HepG2 (cell line): ENCODE results near the gene CPPED1. TPM values are rescaled to one million over a fixed set of nuclear protein-coding genes. Genes with fewer than 3 reads are reported as not detected.

Experiments used
- ATAC-seq: fragments of 200-7000 bp; cut with Tn5 transposase; 3 replicates; pipeline ENCODE4 v1.9.1; 2020; ENCODE audit warnings: mild to moderate bottlenecking, moderate library complexity
- BruUV-seq: library from RNA; stranded (reverse); fragments of 400-500 nt; replicated peaks from 2 replicates; lab custom pipeline; 2021; lab: Mats Ljungman, UMichigan
- CTCF ChIA-PET: fragments of 300-600 bp; formaldehyde crosslinking; extraction: SDS; loops from one replicate; lab custom pipeline; 2021; ENCODE audit warnings: low total read pairs, inconsistent platforms, low intra/inter-chr PET ratio; lab: Yijun Ruan, JAX
- POLR2A ChIA-PET: fragments of 350-600 bp; sonication (Branson Sonifier 250); formaldehyde crosslinking; loops from one replicate; lab custom pipeline; 2020; ENCODE audit warnings: antibody characterized with exemption, inconsistent platforms; lab: Yijun Ruan, JAX
- DNase-seq: peaks from one replicate; pipeline ENCODE4 v3.0.0-alpha.2; 2015; ENCODE audit warnings: low spot score
- FAIRE-seq: peaks from 3 replicates; lab custom pipeline; 2011; peaks lifted over from hg19 to GRCh38; lab: Jason Lieb, UNC
- H2AFZ ChIP-seq: one replicate; pipeline ENCODE4 v1.6.1; 2011; ENCODE audit warnings: low read length, inconsistent platforms
- H3K27ac ChIP-seq: fragments of 300-600 bp; 3 replicates; pipeline ENCODE4 v1.8.0; 2011; ENCODE audit warnings: mixed run types, mild to moderate bottlenecking, mixed read lengths, low read length, inconsistent platforms; ENCODE audit not compliant: insufficient read depth; ENCODE audit errors: extremely low read length
- H3K27me3 ChIP-seq, 2 experiments: fragments of 200-600 bp in 1 of 2; 2 replicates in 1 of 2; 3 replicates in 1 of 2; pipeline versions ENCODE4 v1.6.0 to v1.8.0; 2011; ENCODE audit warnings: low read length in 2 of 2, mild to moderate bottlenecking in 2 of 2, moderate library complexity in 2 of 2, inconsistent platforms in 1 of 2; ENCODE audit not compliant: insufficient read depth in 2 of 2, control insufficient read depth in 1 of 2
- H3K36me3 ChIP-seq, 2 experiments: fragments of 200-600 bp in 1 of 2; replicated peaks in 1 of 2; 2 replicates in 1 of 2; 3 replicates in 1 of 2; pipeline versions ENCODE4 v1.5.1 to v1.8.0; 2011; ENCODE audit warnings: low read length in 2 of 2, inconsistent platforms in 1 of 2; ENCODE audit not compliant: insufficient read depth in 2 of 2, control insufficient read depth in 1 of 2
- H3K4me1 ChIP-seq: 2 replicates; pipeline ENCODE4 v1.5.1; 2012; ENCODE audit warnings: low read length, inconsistent platforms; ENCODE audit not compliant: insufficient read depth
- H3K4me2 ChIP-seq: 2 replicates; pipeline ENCODE4 v1.6.0; 2011; ENCODE audit warnings: low read depth, low read length, inconsistent platforms
- H3K4me3 ChIP-seq, 3 experiments: fragments of 200-600 bp in 1 of 3; sonication (generic), shearing (Covaris generic) in 1 of 3; replicated peaks in 1 of 3; 2 replicates each; pipeline ENCODE4 v1.5.1; 2011 to 2016; ENCODE audit warnings: low read length in 3 of 3, inconsistent platforms in 2 of 3, low read depth in 2 of 3, mild to moderate bottlenecking in 2 of 3, control low read depth in 1 of 3, mixed read lengths in 1 of 3; ENCODE audit not compliant: insufficient read depth in 1 of 3
- H3K79me2 ChIP-seq: one replicate; pipeline ENCODE4 v1.6.1; 2011; ENCODE audit warnings: low read length, inconsistent platforms; ENCODE audit not compliant: insufficient read depth
- H3K9ac ChIP-seq: 2 replicates; pipeline ENCODE4 v1.6.0; 2011; ENCODE audit warnings: mild to moderate bottlenecking, low read depth, low read length, inconsistent platforms; ENCODE audit not compliant: insufficient read depth
- H3K9me3 ChIP-seq: 2 replicates; pipeline ENCODE4 v1.5.1; 2012; ENCODE audit warnings: mild to moderate bottlenecking, low read length
- H4K20me1 ChIP-seq: 2 replicates; pipeline ENCODE4 v1.6.0; 2011; ENCODE audit warnings: inconsistent platforms, mild to moderate bottlenecking, low read length, moderate library complexity; ENCODE audit not compliant: insufficient read depth
- BCL3 ChIP-seq: sonication (generic); formaldehyde crosslinking; IDR thresholded peaks from 2 replicates; pipeline ENCODE4 v1.5.1; 2020; ENCODE audit warnings: mild to moderate bottlenecking, missing genetic modification reagents, moderate library complexity
- PITX1 ChIP-seq: sonication (generic); formaldehyde crosslinking; IDR thresholded peaks from 2 replicates; pipeline ENCODE4 v1.5.1; 2020; ENCODE audit warnings: mild to moderate bottlenecking, missing genetic modification reagents
- U2AF2 ChIP-seq: fragments of 200-400 bp; formaldehyde crosslinking; IDR thresholded peaks from 2 replicates; pipeline ENCODE4 v1.6.1; 2017; ENCODE audit warnings: low read depth, mild to moderate bottlenecking, low read length
- ZNF280D ChIP-seq: sonication (generic); formaldehyde crosslinking; IDR thresholded peaks from 2 replicates; pipeline ENCODE4 v1.5.1; 2020; ENCODE audit warnings: mild to moderate bottlenecking, missing genetic modification reagents
- ZNF441 ChIP-seq: sonication (generic); formaldehyde crosslinking; IDR thresholded peaks from 2 replicates; pipeline ENCODE4 v1.7.0; 2021; ENCODE audit warnings: missing genetic modification reagents, borderline replicate concordance
- ZNF558 ChIP-seq: sonication (generic); formaldehyde crosslinking; IDR thresholded peaks from 2 replicates; pipeline ENCODE4 v1.9.0; 2022; ENCODE audit warnings: mild to moderate bottlenecking, missing genetic modification reagents, borderline replicate concordance
- ZNF674 ChIP-seq: sonication (generic); formaldehyde crosslinking; IDR thresholded peaks from 2 replicates; pipeline ENCODE4 v1.5.0; 2020; ENCODE audit warnings: low read depth, mild to moderate bottlenecking, missing genetic modification reagents
- ZNF713 ChIP-seq: sonication (generic); formaldehyde crosslinking; IDR thresholded peaks from 2 replicates; pipeline ENCODE4 v1.4.0; 2020; ENCODE audit warnings: mild to moderate bottlenecking, missing genetic modification reagents
- ZNF780A ChIP-seq: sonication (generic); formaldehyde crosslinking; IDR thresholded peaks from 2 replicates; pipeline ENCODE4 v1.8.0; 2022; ENCODE audit warnings: mild to moderate bottlenecking, missing genetic modification reagents, moderate library complexity
- ZNF784 ChIP-seq: sonication (generic); formaldehyde crosslinking; IDR thresholded peaks from 2 replicates; pipeline ENCODE4 v1.5.1; 2020; ENCODE audit warnings: missing genetic modification reagents, mild to moderate bottlenecking, borderline replicate concordance
- ZNF83 ChIP-seq: sonication (generic); formaldehyde crosslinking; IDR thresholded peaks from 2 replicates; pipeline ENCODE4 v1.4.0; 2020; ENCODE audit warnings: missing genetic modification reagents, mild to moderate bottlenecking, borderline replicate concordance
- WGBS: methylation state at CpG from one replicate; pipeline ENCODE4 v1.1.6; 2017; ENCODE audit warnings: low lambda C conversion rate; 5-methylcytosine and 5-hydroxymethylcytosine counted together
- in situ Hi-C: cut with HindIII; loops from 2 replicates; pipeline ENCODE4 v1.10.0; 2017; ENCODE audit warnings: low pct_unique_long_range_greater_than_20kb; ENCODE audit not compliant: extremely low pct_ligation_motif_present
- intact Hi-C: fragments of 100-400 bp; cut with micrococcal nuclease; formaldehyde crosslinking; loops from one replicate; pipeline ENCODE4 v1.10.0; 2022; ENCODE audit not compliant: unreplicated experiment
- polyA plus RNA-seq, 8 experiments: library from polyadenylated mRNA; depleted of rRNA in 3 of 8; stranded (reverse) in 7 of 8; unstranded in 1 of 8; fragments of >200 nt; fragmentation: Illumina TruSeq in 4 of 8; extraction: Trizol in 4 of 8; gene quantifications; 2 replicates each; pipeline versions ENCODE4 v1.2.1 to v1.2.3, GENCODE V29; 2011 to 2016; ENCODE audit warnings: low read depth in 4 of 8, missing spikeins in 1 of 8, mixed read lengths in 1 of 8; ENCODE audit not compliant: insufficient read depth in 1 of 8
- total RNA-seq, 5 experiments: library from RNA; depleted of rRNA; stranded (reverse); fragments of >200 nt; fragmentation: Illumina TruSeq; extraction: Trizol; gene quantifications; 2 replicates each; pipeline ENCODE4 v1.2.3, GENCODE V29; 2016; ENCODE audit warnings: low read depth in 1 of 5
- TF ChIP-seq, protein P1 (sequence below): sonication (generic); formaldehyde crosslinking; IDR thresholded peaks from 2 replicates; pipeline ENCODE4 v1.4.0; 2020; ENCODE audit warnings: missing genetic modification reagents
- TF ChIP-seq, protein P2 (sequence below): sonication (generic); formaldehyde crosslinking; conservative IDR thresholded peaks from 2 replicates; pipeline ENCODE4 v1.8.0; 2022; ENCODE audit warnings: mild to moderate bottlenecking, moderate library complexity, missing genetic modification reagents

CPPED1 gene
- total and polyA plus RNA-seq, 2 of the 13 experiments (the other 11 are each of a cell fraction or from before 2014, with no cell fraction given) = 66.6 to 71.3 TPM

DNA sequence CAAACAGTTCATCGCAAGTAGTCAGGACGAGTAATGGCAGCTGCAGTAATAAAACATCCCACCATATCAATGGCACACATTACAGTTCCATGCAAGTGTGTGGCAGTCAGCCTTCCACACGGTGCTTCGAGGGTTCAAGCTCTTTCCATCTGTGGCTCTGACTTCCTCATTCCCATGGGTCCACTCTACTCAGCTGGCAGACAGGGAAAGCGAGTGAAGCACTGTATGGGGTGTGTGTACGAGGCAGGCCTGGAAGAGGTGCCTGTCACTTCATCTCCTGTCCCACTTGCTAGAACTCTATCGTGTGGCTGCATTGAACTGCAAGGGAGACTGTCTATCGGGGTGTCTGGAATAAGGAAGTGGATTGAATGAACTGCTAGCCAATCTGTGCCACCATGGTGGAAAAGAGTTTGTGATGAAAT, 160.6 kb downstream of the CPPED1 start:
- intact Hi-C loops = loop anchor here (5.0 kb wide), 1 partner anchor 1669 kb away; no protein-coding TSS in a partner anchor
- Histone ChIP-seq H3K4me1 (peaks cover 50% of the 10 kb centered on the region), H3K4me2 (no peak overlapping the region), H3K27me3 (no peaks in the 10 kb centered on the region), H4K20me1 (no peaks in the 10 kb centered on the region), H3K9me3 (no peaks in the 10 kb centered on the region), H3K9ac (no peak overlapping the region), H3K36me3 (no peaks in the 10 kb centered on the region), H3K79me2 (no peaks in the 10 kb centered on the region), H3K27ac (peak overlapping the region; percentile 68), H2AFZ (no peak overlapping the region), H3K4me3 (no peak overlapping the region)
- in situ Hi-C loops = no loop called here
- DNase-seq (no peak), FAIRE-seq (no peak), ATAC-seq (no peak)
- 98% methylated on average over 8 of the region's 8 CpGs for WGBS
- ChIA-PET CTCF (no interaction called here), POLR2A (interaction anchor here (1.2 to 4.2 kb wide), 10 partner anchors 9 to 431 kb away, joined by 3 to 162 read pairs (median 7); partner anchors contain the start of gene CPPED1)
- BruUV-seq = no TSS peak
- 0 out of 2 replicates have a peak, but pooled peaks have one; percentile 45 for TF ChIP-seq ZNF780A
- TF ChIP-seq ZNF674 (CRISPR knock-in tag) = 0 out of 2 replicates have a peak, but pooled peaks have one; percentile 43
- no peak for TF ChIP-seq ZNF558 (CRISPR knock-in tag)
- peak; percentile 38; the same call in 1 of the 2 replicates for TF ChIP-seq ZNF441
- TF ChIP-seq ZNF83 (CRISPR knock-in tag) = no peak
- TF ChIP-seq ZNF280D = 0 out of 2 replicates have a peak, but pooled peaks have one; percentile 9
- TF ChIP-seq ZNF784 (CRISPR knock-in tag) = 0 out of 2 replicates have a peak, but pooled peaks have one; percentile 53
- TF ChIP-seq, protein P1, sequence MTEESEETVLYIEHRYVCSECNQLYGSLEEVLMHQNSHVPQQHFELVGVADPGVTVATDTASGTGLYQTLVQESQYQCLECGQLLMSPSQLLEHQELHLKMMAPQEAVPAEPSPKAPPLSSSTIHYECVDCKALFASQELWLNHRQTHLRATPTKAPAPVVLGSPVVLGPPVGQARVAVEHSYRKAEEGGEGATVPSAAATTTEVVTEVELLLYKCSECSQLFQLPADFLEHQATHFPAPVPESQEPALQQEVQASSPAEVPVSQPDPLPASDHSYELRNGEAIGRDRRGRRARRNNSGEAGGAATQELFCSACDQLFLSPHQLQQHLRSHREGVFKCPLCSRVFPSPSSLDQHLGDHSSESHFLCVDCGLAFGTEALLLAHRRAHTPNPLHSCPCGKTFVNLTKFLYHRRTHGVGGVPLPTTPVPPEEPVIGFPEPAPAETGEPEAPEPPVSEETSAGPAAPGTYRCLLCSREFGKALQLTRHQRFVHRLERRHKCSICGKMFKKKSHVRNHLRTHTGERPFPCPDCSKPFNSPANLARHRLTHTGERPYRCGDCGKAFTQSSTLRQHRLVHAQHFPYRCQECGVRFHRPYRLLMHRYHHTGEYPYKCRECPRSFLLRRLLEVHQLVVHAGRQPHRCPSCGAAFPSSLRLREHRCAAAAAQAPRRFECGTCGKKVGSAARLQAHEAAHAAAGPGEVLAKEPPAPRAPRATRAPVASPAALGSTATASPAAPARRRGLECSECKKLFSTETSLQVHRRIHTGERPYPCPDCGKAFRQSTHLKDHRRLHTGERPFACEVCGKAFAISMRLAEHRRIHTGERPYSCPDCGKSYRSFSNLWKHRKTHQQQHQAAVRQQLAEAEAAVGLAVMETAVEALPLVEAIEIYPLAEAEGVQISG (CRISPR knock-in tag) = 0 out of 2 replicates have a peak, but pooled peaks have one; percentile 10
- 0 out of 2 replicates have a peak, but pooled peaks have one; percentile 60 for TF ChIP-seq ZNF713 (CRISPR knock-in tag)
- TF ChIP-seq BCL3 (CRISPR knock-in tag) = 0 out of 2 replicates have a peak, but pooled peaks have one; percentile 49
- TF ChIP-seq PITX1 = 0 out of 2 replicates have a peak, but pooled peaks have one; percentile 24
- TF ChIP-seq, protein P2, sequence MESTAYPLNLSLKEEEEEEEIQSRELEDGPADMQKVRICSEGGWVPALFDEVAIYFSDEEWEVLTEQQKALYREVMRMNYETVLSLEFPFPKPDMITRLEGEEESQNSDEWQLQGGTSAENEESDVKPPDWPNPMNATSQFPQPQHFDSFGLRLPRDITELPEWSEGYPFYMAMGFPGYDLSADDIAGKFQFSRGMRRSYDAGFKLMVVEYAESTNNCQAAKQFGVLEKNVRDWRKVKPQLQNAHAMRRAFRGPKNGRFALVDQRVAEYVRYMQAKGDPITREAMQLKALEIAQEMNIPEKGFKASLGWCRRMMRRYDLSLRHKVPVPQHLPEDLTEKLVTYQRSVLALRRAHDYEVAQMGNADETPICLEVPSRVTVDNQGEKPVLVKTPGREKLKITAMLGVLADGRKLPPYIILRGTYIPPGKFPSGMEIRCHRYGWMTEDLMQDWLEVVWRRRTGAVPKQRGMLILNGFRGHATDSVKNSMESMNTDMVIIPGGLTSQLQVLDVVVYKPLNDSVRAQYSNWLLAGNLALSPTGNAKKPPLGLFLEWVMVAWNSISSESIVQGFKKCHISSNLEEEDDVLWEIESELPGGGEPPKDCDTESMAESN (CRISPR knock-in tag) = no peak
- TF ChIP-seq U2AF2 = no peak
